Lung (tissue), 12 donors: ENCODE data around the gene SFMBT1. TPM values are rescaled to one million over a fixed set of nuclear protein-coding genes. Genes with fewer than 3 reads are reported as not detected.

Experiments used
- ATAC-seq: fragments of 200-7000 bp; cut with Tn5 transposase; one replicate; pipeline ENCODE4 v1.9.1; 2020; ENCODE audit warnings: moderate number of reproducible peaks; ENCODE audit not compliant: insufficient read depth, low FRiP score
- DNase-seq, 3 donors: peaks; one replicate each; pipeline ENCODE4 v3.0.0-alpha.2; 2013 to 2017
- H3K27ac ChIP-seq, 2 donors: one replicate each; pipeline ENCODE4 v1.5.1; 2013; ENCODE audit warnings: mild to moderate bottlenecking in 2 of 2, moderate library complexity in 2 of 2, control low read depth in 1 of 2, inconsistent platforms in 1 of 2, low read depth in 1 of 2, low read length in 1 of 2
- H3K27me3 ChIP-seq, 3 donors: one replicate each; pipeline ENCODE4 v1.5.1; 2013; ENCODE audit warnings: low read length in 2 of 3; ENCODE audit not compliant: control insufficient read depth in 3 of 3, insufficient read depth in 3 of 3
- H3K36me3 ChIP-seq, 4 donors: one replicate each; pipeline ENCODE4 v1.5.1; 2013; ENCODE audit warnings: low read length in 4 of 4, mild to moderate bottlenecking in 1 of 4, moderate library complexity in 1 of 4; ENCODE audit not compliant: control insufficient read depth in 4 of 4, insufficient read depth in 4 of 4
- H3K4me1 ChIP-seq, 5 donors: one replicate each; pipeline ENCODE4 v1.5.1; 2013; ENCODE audit warnings: low read length in 5 of 5, mild to moderate bottlenecking in 2 of 5, moderate library complexity in 1 of 5; ENCODE audit not compliant: control insufficient read depth in 5 of 5, insufficient read depth in 5 of 5
- H3K4me3 ChIP-seq: one replicate; pipeline ENCODE4 v1.5.1; 2013; ENCODE audit warnings: mild to moderate bottlenecking, control low read depth, moderate library complexity
- H3K9ac ChIP-seq, 2 donors: one replicate each; pipeline ENCODE4 v1.5.1; 2013; ENCODE audit warnings: low read length in 2 of 2, control low read depth in 1 of 2; ENCODE audit not compliant: insufficient read depth in 1 of 2
- H3K9me3 ChIP-seq, 4 donors: one replicate each; pipeline ENCODE4 v1.5.1; 2013; ENCODE audit warnings: low read length in 3 of 4, mild to moderate bottlenecking in 1 of 4, moderate library complexity in 1 of 4; ENCODE audit not compliant: control insufficient read depth in 4 of 4, insufficient read depth in 3 of 4
- CTCF ChIP-seq: IDR thresholded peaks from 2 replicates; pipeline ENCODE4 v1.5.1; 2012; ENCODE audit warnings: mild to moderate bottlenecking; ENCODE audit errors: control extremely low read depth, extremely low read depth
- whole genome bisulfite sequencing, 2 donors: extraction: QIAGEN DNeasy Blood & Tissue Kit; methylation state at CpG; one replicate each; pipeline ENCODE4 v1.1.7; 2013; 5-methylcytosine and 5-hydroxymethylcytosine counted together
- polyA plus RNA-seq, 2 donors: library from polyadenylated mRNA; stranded (reverse); fragments of 200-250 nt; gene quantifications; one replicate each; pipeline ENCODE4 v1.2.1, GENCODE V29; 2013
- total RNA-seq, 2 donors: library from RNA; depleted of rRNA in 1 of 2; stranded (reverse); fragments of >200 nt in 1 of 2; gene quantifications; one replicate each; pipeline ENCODE4 v1.2.1, GENCODE V29; 2014 to 2021
- donor health status: control.
- donor health status: control.
- donor health status: Bipolar disorder and iron deficiency.
- donor health status: healthy.
- donor health status: DM: yes; HTN: yes; CAD: no.

The SFMBT1 gene
- total and polyA plus RNA-seq, 4 donors = 3.4 to 19.2 (median 9.7) TPM

DNA sequence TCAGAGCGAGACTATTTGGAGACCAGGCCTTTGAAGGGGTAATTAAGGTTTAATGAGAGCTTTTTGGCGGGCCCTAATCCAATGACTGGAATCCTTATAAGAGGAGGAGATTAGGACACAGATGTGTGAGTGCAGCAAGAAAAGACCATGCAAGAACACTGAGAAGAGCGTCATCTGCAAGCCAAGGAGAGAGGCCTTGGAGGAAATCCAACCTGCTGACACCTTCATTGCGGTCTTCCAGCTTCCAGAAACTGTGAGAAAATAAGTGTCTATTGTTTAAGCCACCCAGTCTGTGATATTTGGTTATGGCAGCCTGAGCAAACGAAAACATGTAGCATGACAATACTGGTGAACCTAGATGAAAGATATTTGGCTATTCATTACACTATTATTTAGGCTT lies 188.0 kb downstream of the SFMBT1 start:
- 88 to 97% methylated on average over 5 of the region's 5 CpGs for WGBS, 2 donors
- H3K9me3 ChIP-seq = no peaks in the 10 kb centered on the region
- peaks cover 0 to 2% (median 0%) of the 10 kb centered on the region in 5 donors for H3K4me1 ChIP-seq
- no peak for TF ChIP-seq CTCF
- no peaks in the 10 kb centered on the region for H3K27me3 ChIP-seq
- no peak overlapping the region for H3K27ac ChIP-seq
- no peak overlapping the region for H3K4me3 ChIP-seq
- no peak overlapping the region for H3K9ac ChIP-seq
- no peak for DNase-seq
- peaks cover 0 to 4% (median 0%) of the 10 kb centered on the region in 4 donors for H3K36me3 ChIP-seq
- ATAC-seq = no peak

DNA sequence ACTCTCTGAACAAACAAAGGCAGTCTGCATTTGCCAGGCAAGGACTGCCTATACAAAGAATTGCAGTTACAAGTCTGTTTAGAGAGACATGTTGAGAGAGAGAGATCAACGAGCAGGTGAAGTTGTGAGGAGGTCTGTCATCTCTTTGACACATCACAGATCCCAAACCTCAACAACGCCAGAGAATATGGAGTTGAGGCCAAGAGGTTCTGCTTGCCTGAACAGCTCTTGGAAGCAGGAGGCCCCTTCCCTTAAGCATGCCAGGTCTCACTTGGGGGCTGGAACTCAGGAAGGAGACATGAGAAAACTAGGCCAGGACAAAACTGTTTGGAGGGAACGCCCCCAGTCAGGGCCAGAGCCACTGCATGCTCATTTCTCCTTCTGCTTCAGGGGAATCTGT lies 188.7 kb downstream of the SFMBT1 start:
- H3K9ac ChIP-seq = no peak overlapping the region
- ATAC-seq (no peak), DNase-seq (no peak)
- 92% methylated on average over 3 of the region's 3 CpGs for WGBS, 2 donors
- H3K27me3 ChIP-seq = no peaks in the 10 kb centered on the region
- no peaks in the 10 kb centered on the region for H3K9me3 ChIP-seq
- H3K36me3 ChIP-seq = peaks cover 0 to 7% (median 0%) of the 10 kb centered on the region in 4 donors
- H3K27ac ChIP-seq = no peak overlapping the region
- H3K4me3 ChIP-seq = no peak overlapping the region
- no peak for TF ChIP-seq CTCF
- peaks cover 0 to 7% (median 3%) of the 10 kb centered on the region in 5 donors for H3K4me1 ChIP-seq

DNA sequence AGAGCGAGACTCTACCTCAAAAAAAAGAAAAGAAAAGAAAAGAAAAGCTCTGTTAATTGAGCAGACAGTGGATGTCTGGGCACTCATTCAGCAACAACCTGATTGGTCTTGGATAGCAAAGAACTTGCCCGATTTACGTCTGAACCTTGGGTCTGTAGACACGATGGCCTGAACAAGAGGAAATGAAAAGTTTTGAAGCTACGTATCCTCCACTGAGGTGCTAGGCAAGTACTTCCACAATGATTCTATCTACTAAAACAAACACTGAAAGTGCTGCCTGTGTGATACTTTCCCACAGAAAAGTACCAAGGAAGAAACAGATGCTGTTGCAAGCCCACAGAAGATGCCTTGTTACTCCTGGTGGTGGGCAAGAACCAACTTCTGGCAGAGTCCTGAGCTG lies 189.2 kb downstream of the SFMBT1 start:
- H3K27me3 ChIP-seq = no peaks in the 10 kb centered on the region
- DNase-seq (no peak), ATAC-seq (no peak)
- peaks cover 0 to 10% (median 4%) of the 10 kb centered on the region in 5 donors for H3K4me1 ChIP-seq
- no peak overlapping the region for H3K4me3 ChIP-seq
- 86 to 93% methylated on average over 5 of the region's 5 CpGs for WGBS, 2 donors
- peaks cover 0 to 10% (median 2%) of the 10 kb centered on the region in 4 donors for H3K36me3 ChIP-seq
- H3K9me3 ChIP-seq = no peaks in the 10 kb centered on the region
- no peak for TF ChIP-seq CTCF
- H3K27ac ChIP-seq = no peak overlapping the region
- no peak overlapping the region for H3K9ac ChIP-seq

DNA sequence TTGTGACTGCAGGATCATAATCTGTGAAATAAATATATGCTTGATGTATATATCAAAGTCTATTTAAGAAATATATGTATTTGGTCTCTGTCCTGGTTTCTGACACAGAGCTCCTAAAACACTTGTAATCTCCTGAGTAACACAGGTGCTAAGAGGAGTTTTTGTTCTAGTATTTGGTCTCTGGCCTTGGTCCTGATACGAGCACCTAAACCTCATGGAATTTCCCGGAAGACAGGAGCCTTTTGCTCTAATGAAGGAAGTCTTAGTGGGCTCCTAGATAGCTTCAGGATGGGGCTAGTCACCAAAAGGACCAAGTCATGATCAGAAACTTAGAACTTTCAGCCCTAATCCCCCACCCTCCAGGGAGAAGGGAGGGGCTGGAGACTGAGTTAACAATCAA lies 191.9 kb downstream of the SFMBT1 start:
- no peak for ATAC-seq
- Histone ChIP-seq H3K4me1 (peaks cover 0 to 10% (median 4%) of the 10 kb centered on the region in 5 donors), H3K9ac (no peak overlapping the region), H3K36me3 (peaks cover 0 to 28% (median 10%) of the 10 kb centered on the region in 4 donors), H3K27me3 (no peaks in the 10 kb centered on the region), H3K4me3 (no peak overlapping the region), H3K9me3 (no peaks in the 10 kb centered on the region), H3K27ac (no peak overlapping the region)
- DNase-seq = peak in 1 of 3 donors; percentile 22
- no peak for TF ChIP-seq CTCF
- WGBS, 2 donors = 92 to 94% methylated on average over 2 of the region's 2 CpGs
